ENCODE measurements around the gene DDX24. TPM values are rescaled to one million over a fixed set of nuclear protein-coding genes. Genes with fewer than 3 reads are reported as not detected.

The DDX24 gene
- total and polyA plus RNA-seq, 9 of the 15 experiments (the other 6 are each of a cell fraction or from before 2014, with no cell fraction given): 82.4 to 175 (median 122) TPM

- no TSS peak for BruUV-seq (replicated peaks)
- no peak for DNase-seq (ENCODE audit: extremely low read depth in 1 of 4, low spot score in 3 of 4)
Observed at GRCh38 chr14:94046696-94047250, 34.2 kb downstream of the DDX24 start.

More at GRCh38 chr14:94046696-94047250, 34.2 kb downstream of the DDX24 start:
- 71% methylated on average over 5 of the region's 7 CpGs for WGBS (ENCODE audit: insufficient coverage, low coverage, missing lambda C conversion rate)
- FAIRE-seq (no peak), ATAC-seq (no peak)
- H2AFZ ChIP-seq (ENCODE audit: low read depth, low read length): no peak overlapping the region
- CTCF ChIA-PET (ENCODE audit: low intra/inter-chr PET ratio): no interaction called here
- no peaks in the 10 kb centered on the region for H3K9me1 ChIP-seq (ENCODE audit: control insufficient read depth, insufficient read depth, low read length)
- H3K4me2 ChIP-seq (ENCODE audit: insufficient read depth, low read length): no peak overlapping the region
- intact Hi-C loops (cut with micrococcal nuclease): no loop called here
- H3K9me3 ChIP-seq (replicated peaks; ENCODE audit: control insufficient read depth, insufficient read depth, low read depth, low read length): no peaks in the 10 kb centered on the region
- H3K4me3 ChIP-seq: no peak overlapping the region
- no peak overlapping the region for H3K9ac ChIP-seq (ENCODE audit: insufficient read depth in 1 of 2, low read depth in 2 of 2, low read length in 2 of 2)
- H3K27ac ChIP-seq (ENCODE audit: extremely low read depth, low read depth, low read length): no peak overlapping the region
- in situ Hi-C loops (cut with MboI): no loop called here
- POLR2A ChIA-PET: interaction anchor here (0.6 to 1.0 kb wide), 2 partner anchors 14 to 1875 kb away, joined by 3 read pairs; no protein-coding TSS in a partner anchor
- TF ChIP-seq FOXM1 (IDR thresholded peaks at IDR 0.05; ENCODE audit: low read depth) (no peak), FOXM1 (CRISPR knock-in tag; IDR thresholded peaks at IDR 0.05; ENCODE audit: low read depth) (no peak), BRD9 (IDR thresholded peaks at IDR 0.05; ENCODE audit: low read depth, partially characterized antibody) (no peak), SMARCA4 (IDR thresholded peaks at IDR 0.05) (no peak), ZNF41 (CRISPR knock-in tag; conservative IDR thresholded peaks at IDR 0.05) (no peak), ZNF512 (tag; IDR thresholded peaks at IDR 0.05) (no peak), NR2C2 (CRISPR knock-in tag; IDR thresholded peaks at IDR 0.05) (no peak), NR2C2 (tag; IDR thresholded peaks at IDR 0.05) (no peak)
- peaks cover 63% of the 10 kb centered on the region; the same call in 2 of the 3 replicates for H3K36me3 ChIP-seq (ENCODE audit: control insufficient read depth, insufficient read depth, low read length)
- peaks cover 0 to 6% of the 10 kb centered on the region in 2 experiments; a peak in 2 of 5 replicates for H3K4me1 ChIP-seq (replicated peaks in 1 of 2; ENCODE audit: control insufficient read depth in 2 of 2, insufficient read depth in 2 of 2, low read length in 2 of 2)
- no peaks in the 10 kb centered on the region for H3K79me2 ChIP-seq (ENCODE audit: control insufficient read depth, insufficient read depth, low read length)
- H3K27me3 ChIP-seq (ENCODE audit: control insufficient read depth in 2 of 2, insufficient read depth in 2 of 2, low read length in 2 of 2): no peaks in the 10 kb centered on the region
- no peaks in the 10 kb centered on the region for H4K20me1 ChIP-seq (replicated peaks; ENCODE audit: control insufficient read depth, insufficient read depth, low read length)
